Measurements from ENCODE around the gene ABCC4.
A peak's percentile ranks its signal among the peaks of the same experiment; 100 is the strongest.

Gene ABCC4

DNA sequence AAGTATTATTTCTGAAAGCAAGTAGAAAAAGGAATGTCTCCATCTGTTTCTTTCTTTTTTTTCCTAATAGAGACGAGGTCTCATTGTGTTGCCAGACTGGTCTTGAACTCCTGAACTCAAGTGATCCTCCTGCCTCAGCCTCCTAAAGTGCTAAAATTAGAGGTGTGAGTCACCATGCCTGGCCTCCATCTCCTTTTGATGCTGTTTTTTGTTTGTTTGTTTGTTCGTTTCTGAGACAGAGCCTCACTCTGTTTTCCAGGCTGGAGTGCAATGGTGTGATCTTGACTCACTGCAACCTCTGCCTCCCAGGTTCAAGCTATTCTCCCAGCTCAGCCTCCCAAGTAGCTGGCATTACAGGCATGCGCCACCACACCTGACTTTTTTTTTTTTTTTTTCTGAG, 14.5 kb upstream of the ABCC4 start:
- Histone ChIP-seq H3K36me3 (ENCODE audit: control insufficient read depth, low read length) (no peaks in the 10 kb centered on the region), H3K9me2 (replicated peaks; ENCODE audit: control insufficient read depth, low read length) (no peaks in the 10 kb centered on the region), H3K4me2 (ENCODE audit: low read length) (no peak overlapping the region), H3F3A (ENCODE audit: control insufficient read depth, insufficient read depth) (no peaks in the 10 kb centered on the region), H3K4me1 (ENCODE audit: control insufficient read depth, low read length) (no peaks in the 10 kb centered on the region), H4K20me1 (ENCODE audit: control insufficient read depth, insufficient read depth, low read depth, low read length) (no peaks in the 10 kb centered on the region), H3K27me3 (ENCODE audit: control insufficient read depth, low read length) (peaks cover 13% of the 10 kb centered on the region), H3K79me2 (ENCODE audit: control insufficient read depth, low read length) (no peaks in the 10 kb centered on the region), H3K9me3 (ENCODE audit: control insufficient read depth, insufficient read depth, low read length) (no peaks in the 10 kb centered on the region), H3K4me3 (ENCODE audit: low read length) (no peak overlapping the region), H3K27ac (ENCODE audit: low read depth, low read length) (no peak overlapping the region)
- TF ChIP-seq, protein P1, sequence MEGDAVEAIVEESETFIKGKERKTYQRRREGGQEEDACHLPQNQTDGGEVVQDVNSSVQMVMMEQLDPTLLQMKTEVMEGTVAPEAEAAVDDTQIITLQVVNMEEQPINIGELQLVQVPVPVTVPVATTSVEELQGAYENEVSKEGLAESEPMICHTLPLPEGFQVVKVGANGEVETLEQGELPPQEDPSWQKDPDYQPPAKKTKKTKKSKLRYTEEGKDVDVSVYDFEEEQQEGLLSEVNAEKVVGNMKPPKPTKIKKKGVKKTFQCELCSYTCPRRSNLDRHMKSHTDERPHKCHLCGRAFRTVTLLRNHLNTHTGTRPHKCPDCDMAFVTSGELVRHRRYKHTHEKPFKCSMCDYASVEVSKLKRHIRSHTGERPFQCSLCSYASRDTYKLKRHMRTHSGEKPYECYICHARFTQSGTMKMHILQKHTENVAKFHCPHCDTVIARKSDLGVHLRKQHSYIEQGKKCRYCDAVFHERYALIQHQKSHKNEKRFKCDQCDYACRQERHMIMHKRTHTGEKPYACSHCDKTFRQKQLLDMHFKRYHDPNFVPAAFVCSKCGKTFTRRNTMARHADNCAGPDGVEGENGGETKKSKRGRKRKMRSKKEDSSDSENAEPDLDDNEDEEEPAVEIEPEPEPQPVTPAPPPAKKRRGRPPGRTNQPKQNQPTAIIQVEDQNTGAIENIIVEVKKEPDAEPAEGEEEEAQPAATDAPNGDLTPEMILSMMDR (IDR thresholded peaks at IDR 0.05; ENCODE audit: low read depth, low read length, poor library complexity, severe bottlenecking) = no peak
- no peak for TF ChIP-seq EZH2phosphoT487 (IDR thresholded peaks at IDR 0.05; ENCODE audit: borderline replicate concordance, low read length)

DNA sequence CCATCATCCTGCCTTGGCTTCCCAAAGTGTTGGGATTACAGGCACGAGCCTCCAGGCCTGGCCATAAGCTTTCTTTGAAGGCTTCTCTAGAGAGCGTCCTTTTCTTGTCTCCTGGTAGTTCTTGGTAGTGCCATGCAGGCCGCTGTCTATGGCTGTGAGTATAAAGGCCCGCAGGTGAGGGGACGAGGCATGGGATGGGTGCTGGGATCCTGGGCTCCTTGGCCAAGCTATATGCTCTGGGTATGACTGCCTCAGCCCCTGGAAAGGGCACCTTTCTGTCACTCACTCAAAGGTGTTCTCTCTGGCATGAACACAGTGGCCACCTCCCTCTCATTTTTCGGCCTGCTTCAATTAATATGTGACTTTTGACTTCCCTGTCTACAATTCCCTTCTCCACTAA, 6.3 kb upstream of the ABCC4 start:
- Histone ChIP-seq H3K4me1 (ENCODE audit: control insufficient read depth, low read length) (peaks cover 11% of the 10 kb centered on the region), H3K9me3 (ENCODE audit: control insufficient read depth, insufficient read depth, low read length) (no peaks in the 10 kb centered on the region), H3K27ac (ENCODE audit: low read depth, low read length) (no peak overlapping the region)

DNA sequence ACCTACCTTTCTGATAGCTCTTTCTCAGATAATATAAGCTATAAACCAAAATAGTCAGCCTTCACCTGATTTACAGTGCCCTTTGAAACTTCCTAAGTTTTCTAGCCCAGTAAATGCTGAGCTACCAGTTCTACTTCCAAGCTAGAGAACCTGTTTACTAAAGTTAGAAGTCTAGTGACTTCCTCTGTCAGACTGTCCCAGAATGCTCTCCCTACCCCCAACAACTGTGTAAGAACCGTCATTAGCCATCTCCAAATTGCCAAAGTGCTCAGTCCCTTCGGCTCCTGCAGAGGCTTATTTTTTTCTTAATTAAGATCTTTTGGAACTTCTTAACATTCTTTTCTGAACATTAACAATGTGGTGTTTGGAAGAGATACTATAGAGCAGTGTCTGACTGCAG, 3.2 kb upstream of the ABCC4 start:
- TF ChIP-seq EZH2phosphoT487 (IDR thresholded peaks at IDR 0.05; ENCODE audit: borderline replicate concordance, low read length) = no peak
- TF ChIP-seq, protein P1 (IDR thresholded peaks at IDR 0.05; ENCODE audit: low read depth, low read length, poor library complexity, severe bottlenecking) = no peak

More for the DNA sequence above, 6.3 kb upstream of the ABCC4 start:
- Histone ChIP-seq H4K20me1 (ENCODE audit: control insufficient read depth, insufficient read depth, low read depth, low read length) (no peaks in the 10 kb centered on the region), H3K4me2 (ENCODE audit: low read length) (no peak overlapping the region), H3K9me2 (replicated peaks; ENCODE audit: control insufficient read depth, low read length) (no peaks in the 10 kb centered on the region), H3K4me3 (ENCODE audit: low read length) (no peak overlapping the region), H3K79me2 (ENCODE audit: control insufficient read depth, low read length) (no peaks in the 10 kb centered on the region), H3K36me3 (ENCODE audit: control insufficient read depth, low read length) (no peaks in the 10 kb centered on the region), H3K27me3 (ENCODE audit: control insufficient read depth, low read length) (peaks cover 10% of the 10 kb centered on the region), H3F3A (ENCODE audit: control insufficient read depth, insufficient read depth) (no peaks in the 10 kb centered on the region)
- TF ChIP-seq EZH2phosphoT487 (IDR thresholded peaks at IDR 0.05; ENCODE audit: borderline replicate concordance, low read length) = no peak
- TF ChIP-seq, protein P1 (IDR thresholded peaks at IDR 0.05; ENCODE audit: low read depth, low read length, poor library complexity, severe bottlenecking) = no peak

More for the DNA sequence above, 3.2 kb upstream of the ABCC4 start:
- Histone ChIP-seq H3K27ac (ENCODE audit: low read depth, low read length) (no peak overlapping the region), H3K9me3 (ENCODE audit: control insufficient read depth, insufficient read depth, low read length) (no peaks in the 10 kb centered on the region), H3K4me2 (ENCODE audit: low read length) (peak overlapping the region; percentile 14), H3K4me1 (ENCODE audit: control insufficient read depth, low read length) (peaks cover 31% of the 10 kb centered on the region), H3K9me2 (replicated peaks; ENCODE audit: control insufficient read depth, low read length) (no peaks in the 10 kb centered on the region), H3K79me2 (ENCODE audit: control insufficient read depth, low read length) (peaks cover 21% of the 10 kb centered on the region), H3K4me3 (ENCODE audit: low read length) (no peak overlapping the region), H3F3A (ENCODE audit: control insufficient read depth, insufficient read depth) (no peaks in the 10 kb centered on the region), H3K27me3 (ENCODE audit: control insufficient read depth, low read length) (peaks cover 4% of the 10 kb centered on the region; the same call in 1 of the 2 replicates), H3K36me3 (ENCODE audit: control insufficient read depth, low read length) (no peaks in the 10 kb centered on the region), H4K20me1 (ENCODE audit: control insufficient read depth, insufficient read depth, low read depth, low read length) (no peaks in the 10 kb centered on the region)
